HFFc6 (cell line): ENCODE measurements around the gene NTSR1. TPM values are rescaled to one million over a fixed set of nuclear protein-coding genes. Genes with fewer than 3 reads are reported as not detected.

Experiments
- DNase-seq: peaks from one replicate; pipeline ENCODE4 v3.0.0-alpha.2; 2018
- H3K27ac Mint-ChIP-seq: 2 replicates; pipeline ENCODE4 v1.8.0; 2020; ENCODE audit warnings: mild to moderate bottlenecking, mixed read lengths
- H3K27me3 Mint-ChIP-seq: 2 replicates; pipeline ENCODE4 v1.8.0; 2021; ENCODE audit warnings: mild to moderate bottlenecking, moderate library complexity, mixed read lengths; ENCODE audit not compliant: insufficient read depth
- H3K36me3 Mint-ChIP-seq: 2 replicates; pipeline ENCODE4 v1.8.0; 2021; ENCODE audit warnings: low read depth, mixed read lengths
- H3K4me1 Mint-ChIP-seq: 2 replicates; pipeline ENCODE4 v1.8.0; 2020; ENCODE audit warnings: low read depth, mixed read lengths
- H3K4me3 Mint-ChIP-seq: 2 replicates; pipeline ENCODE4 v1.8.0; 2020; ENCODE audit warnings: mild to moderate bottlenecking, moderate library complexity, mixed read lengths
- H3K9me3 Mint-ChIP-seq: 2 replicates; pipeline ENCODE4 v1.8.0; 2020; ENCODE audit warnings: mild to moderate bottlenecking, mixed read lengths
- CTCF ChIP-seq: fragments of 200-600 bp; sonication (generic); IDR thresholded peaks from 2 replicates; pipeline ENCODE4 v1.5.0; 2021; ENCODE audit warnings: antibody characterized with exemption, mild to moderate bottlenecking
- total RNA-seq, 6 experiments: library from RNA; stranded (reverse); fragmentation: NEBNext Ultra II Directional; extraction: Animal tissue kit (Norgen Biotek cat#: 25700); gene quantifications; 2 replicates in 1 of 6; 3 replicates in 5 of 6; pipeline ENCODE4 v1.2.3, GENCODE V29; 2021

The NTSR1 gene
- total RNA-seq, 6 experiments from 2014 or later: 3.1 to 6.5 (median 5.6) TPM

DNA sequence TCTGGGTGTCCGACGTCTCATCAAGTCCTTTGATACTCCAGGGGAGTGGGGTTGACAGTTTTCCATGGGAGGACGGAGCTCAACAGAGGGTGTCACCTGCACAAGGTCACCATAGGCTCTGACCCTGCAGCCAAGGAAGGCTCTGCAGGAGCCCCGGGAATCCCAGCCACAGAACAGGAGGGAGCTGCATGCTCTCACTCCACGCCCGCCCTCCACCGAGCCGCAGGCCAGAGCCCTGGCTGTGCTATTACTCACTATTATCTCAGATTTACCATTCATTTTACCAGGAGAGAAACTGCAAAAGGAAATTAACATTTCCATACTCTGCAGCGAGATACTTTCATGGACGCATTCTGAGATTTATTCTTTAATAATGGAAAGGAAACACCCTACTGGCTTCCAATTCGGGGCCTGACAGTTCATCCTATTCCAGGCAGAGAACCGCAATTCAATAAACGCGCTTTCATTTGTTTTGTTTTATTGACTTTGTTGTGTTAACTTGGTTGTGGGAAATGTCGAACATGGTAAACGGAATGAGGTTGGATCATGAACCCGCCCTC lies 18.3 kb upstream of the NTSR1 start:
- TF ChIP-seq CTCF: no peak
- Mint-ChIP-seq H3K36me3 (no peaks in the 10 kb centered on the region), H3K4me1 (peaks cover 4% of the 10 kb centered on the region; the same call in 1 of the 2 replicates), H3K27me3 (peaks cover 29% of the 10 kb centered on the region), H3K9me3 (no peaks in the 10 kb centered on the region), H3K4me3 (no peak overlapping the region), H3K27ac (no peak overlapping the region)
- no peak for DNase-seq

GRCh38 chr20:62691487-62691886 lies 17.1 kb upstream of the NTSR1 start:
- Mint-ChIP-seq H3K27me3 (peaks cover 28% of the 10 kb centered on the region), H3K4me1 (peaks cover 4% of the 10 kb centered on the region; the same call in 1 of the 2 replicates), H3K36me3 (no peaks in the 10 kb centered on the region), H3K4me3 (no peak overlapping the region), H3K27ac (no peak overlapping the region), H3K9me3 (no peaks in the 10 kb centered on the region)
- DNase-seq: no peak
- TF ChIP-seq CTCF: no peak

DNA sequence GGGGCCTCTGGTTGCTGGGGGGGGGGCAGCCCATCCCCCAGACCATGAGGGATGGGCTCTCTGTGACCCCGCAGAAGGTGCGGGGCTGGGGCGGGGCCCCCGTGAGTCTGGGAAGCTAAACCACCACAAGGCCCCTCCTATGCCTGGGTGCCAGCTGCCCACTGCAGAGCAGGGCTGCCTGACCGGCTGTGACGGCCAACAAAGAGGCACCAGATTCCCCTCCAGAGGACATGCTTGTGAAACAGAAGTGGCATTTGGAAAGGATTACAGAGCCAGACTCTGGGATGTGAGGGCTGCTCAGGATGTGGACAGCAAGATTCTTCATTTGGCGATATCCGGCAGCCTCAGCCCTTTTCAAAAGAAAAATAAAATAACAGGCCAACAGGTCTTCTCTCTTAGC lies 16.5 kb upstream of the NTSR1 start:
- H3K36me3 Mint-ChIP-seq: no peaks in the 10 kb centered on the region
- no peak overlapping the region for H3K4me3 Mint-ChIP-seq
- DNase-seq: no peak
- peaks cover 4% of the 10 kb centered on the region; the same call in 1 of the 2 replicates for H3K4me1 Mint-ChIP-seq
- H3K27me3 Mint-ChIP-seq: peaks cover 28% of the 10 kb centered on the region
- H3K27ac Mint-ChIP-seq: no peak overlapping the region
- TF ChIP-seq CTCF: no peak
- H3K9me3 Mint-ChIP-seq: no peaks in the 10 kb centered on the region

GRCh38 chr20:62692801-62693523 lies 15.7 kb upstream of the NTSR1 start:
- DNase-seq: no peak
- Mint-ChIP-seq H3K4me3 (no peak overlapping the region), H3K9me3 (no peaks in the 10 kb centered on the region), H3K36me3 (no peaks in the 10 kb centered on the region), H3K27ac (no peak overlapping the region), H3K4me1 (peaks cover 4% of the 10 kb centered on the region; the same call in 1 of the 2 replicates), H3K27me3 (peaks cover 29% of the 10 kb centered on the region)
- TF ChIP-seq CTCF: no peak

DNA sequence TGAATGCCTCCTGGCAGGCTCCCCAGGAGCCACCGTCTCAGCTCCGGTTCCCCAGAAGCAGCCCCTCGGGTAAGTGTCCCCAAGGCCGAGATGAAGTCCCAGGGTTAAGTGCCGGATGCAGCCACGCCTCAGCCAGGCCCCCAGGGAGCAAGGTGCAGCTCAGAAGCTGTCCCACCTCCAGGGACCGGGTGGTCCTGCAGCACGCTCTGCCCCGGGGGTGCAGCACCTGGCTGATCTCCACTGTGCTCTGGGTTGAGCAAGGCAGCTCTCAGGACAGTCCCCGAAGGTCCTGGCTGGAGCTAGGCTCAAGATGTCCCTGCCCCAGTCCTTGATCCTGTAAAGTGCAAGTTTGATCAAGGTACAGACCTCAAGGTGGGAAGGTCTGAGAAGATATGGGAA lies 15.1 kb upstream of the NTSR1 start:
- no peak for TF ChIP-seq CTCF
- Mint-ChIP-seq H3K27ac (no peak overlapping the region), H3K4me3 (no peak overlapping the region), H3K9me3 (no peaks in the 10 kb centered on the region), H3K36me3 (no peaks in the 10 kb centered on the region), H3K27me3 (peaks cover 30% of the 10 kb centered on the region), H3K4me1 (peaks cover 4% of the 10 kb centered on the region; the same call in 1 of the 2 replicates)
- DNase-seq: no peak
